ENCODE data around the gene ARHGAP29.

ARHGAP29 gene

DNA sequence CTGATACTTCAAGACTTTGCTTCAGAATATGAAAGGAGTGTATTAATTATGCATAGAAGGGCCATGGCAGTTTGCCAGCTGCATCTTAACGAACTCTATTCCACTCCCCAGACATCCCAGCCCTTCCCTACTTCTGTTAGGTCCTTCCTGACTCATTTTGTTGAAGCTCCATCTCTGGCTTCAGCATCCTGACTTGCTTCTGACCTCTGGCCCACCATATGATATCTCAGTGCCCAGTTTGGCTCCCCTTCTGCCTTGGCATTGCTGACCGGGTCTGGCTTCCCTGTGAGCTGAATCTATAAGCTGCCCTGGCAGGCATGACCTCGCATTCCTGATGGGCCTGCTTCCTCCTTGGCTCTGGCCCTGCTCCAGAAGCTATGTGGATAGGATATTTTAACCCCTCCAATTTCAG, 27.6 kb upstream of the ARHGAP29 start:
- DNase-seq (ENCODE audit: low read depth), result no peak

GRCh38 chr1:94260635-94261387, 23.4 kb upstream of the ARHGAP29 start:
- DNase-seq (ENCODE audit: low read depth), result no peak

GRCh38 chr1:94259635-94260289, 22.4 kb upstream of the ARHGAP29 start:
- no peak for DNase-seq (ENCODE audit: low read depth)

DNA sequence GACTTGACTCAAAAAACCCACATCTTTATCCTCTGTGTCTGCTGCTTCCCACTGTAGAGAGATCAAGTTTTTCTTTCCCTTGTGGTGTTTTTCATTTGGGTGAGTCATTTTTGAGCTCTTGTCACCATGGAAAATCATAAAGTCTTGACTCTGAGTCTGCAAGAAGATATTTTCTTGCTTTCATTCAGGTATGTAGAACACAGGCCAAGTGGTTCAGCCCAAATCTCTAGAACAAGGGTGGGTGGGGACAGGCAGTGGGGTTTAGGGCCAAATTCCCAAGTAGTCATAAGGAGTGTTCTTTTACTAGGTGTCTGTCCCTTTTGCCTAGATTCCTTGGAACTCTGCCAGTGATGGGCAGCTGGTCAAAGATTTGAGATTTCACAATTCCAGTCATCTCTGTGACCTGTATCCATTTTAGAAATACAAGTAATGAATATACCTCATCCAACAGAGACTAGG, 21.5 kb upstream of the ARHGAP29 start:
- DNase-seq (ENCODE audit: low read depth), result no peak

DNA sequence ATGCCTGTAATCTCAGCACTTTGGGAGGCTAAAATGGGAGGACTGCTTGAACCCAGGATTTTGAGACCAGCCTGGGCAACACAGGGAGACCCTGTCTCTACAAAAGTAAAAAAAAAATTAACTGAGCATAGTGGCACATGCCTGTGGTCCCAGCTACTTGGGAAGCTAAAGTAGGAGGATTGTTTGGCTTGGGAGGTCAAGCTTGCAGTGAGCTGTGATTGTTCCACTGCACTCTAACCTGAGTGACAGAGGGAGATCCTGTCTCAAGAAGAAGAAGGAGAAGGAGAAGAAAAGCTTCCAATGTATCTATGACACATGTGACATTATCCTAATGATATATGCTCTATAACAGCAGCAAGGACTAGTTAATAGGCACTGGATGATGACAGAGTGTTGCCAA, 20.1 kb upstream of the ARHGAP29 start:
- DNase-seq (ENCODE audit: low read depth), result no peak

DNA sequence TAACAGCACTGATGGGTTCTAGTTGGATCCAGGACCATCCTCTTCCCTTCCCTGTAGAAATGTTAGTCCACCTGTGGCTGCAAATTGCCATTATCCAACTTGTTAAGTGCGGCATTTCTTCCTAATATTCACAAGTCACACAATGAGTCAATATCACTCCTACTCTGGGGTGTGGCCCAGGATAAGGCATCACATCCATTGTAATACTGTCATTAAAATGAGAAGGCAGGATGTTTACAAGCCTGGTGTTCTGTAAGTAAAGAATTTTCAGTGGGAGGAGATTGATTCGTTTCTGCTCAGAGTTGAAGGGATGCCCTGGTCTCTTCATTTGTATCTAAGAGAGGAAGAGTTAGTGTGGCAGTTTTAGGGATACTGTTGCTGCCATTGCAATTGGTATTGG, 18.1 kb upstream of the ARHGAP29 start:
- DNase-seq (ENCODE audit: low read depth), result no peak

GRCh38 chr1:94254073-94254810, 16.9 kb upstream of the ARHGAP29 start:
- no peak for DNase-seq (ENCODE audit: low read depth)

DNA sequence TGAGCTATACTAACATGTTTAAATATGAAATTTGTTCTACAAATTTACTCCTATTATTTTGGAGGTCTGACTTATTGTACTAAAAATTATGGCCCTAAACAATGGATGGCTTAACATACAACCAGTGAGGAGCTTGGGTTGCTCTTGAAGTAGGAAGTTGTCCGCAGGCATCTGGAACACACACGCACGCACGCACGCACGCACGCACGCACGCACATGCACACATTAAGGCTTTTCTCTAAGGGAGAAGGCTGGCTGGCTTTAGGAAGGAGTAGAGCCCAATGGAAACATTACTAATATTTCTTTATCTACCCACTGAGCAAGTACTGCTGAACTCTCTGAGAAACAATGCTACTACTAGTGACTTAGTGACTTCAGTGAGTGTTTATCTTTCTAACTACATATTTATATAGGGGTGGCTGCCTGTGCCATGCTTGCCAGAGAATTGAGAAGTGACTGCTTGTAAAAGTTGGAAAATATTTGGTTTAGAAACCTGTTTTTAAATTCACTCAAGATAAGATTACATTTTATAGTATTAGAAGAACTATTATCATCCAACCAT, 16.2 kb upstream of the ARHGAP29 start:
- DNase-seq (ENCODE audit: low read depth), result no peak

DNA sequence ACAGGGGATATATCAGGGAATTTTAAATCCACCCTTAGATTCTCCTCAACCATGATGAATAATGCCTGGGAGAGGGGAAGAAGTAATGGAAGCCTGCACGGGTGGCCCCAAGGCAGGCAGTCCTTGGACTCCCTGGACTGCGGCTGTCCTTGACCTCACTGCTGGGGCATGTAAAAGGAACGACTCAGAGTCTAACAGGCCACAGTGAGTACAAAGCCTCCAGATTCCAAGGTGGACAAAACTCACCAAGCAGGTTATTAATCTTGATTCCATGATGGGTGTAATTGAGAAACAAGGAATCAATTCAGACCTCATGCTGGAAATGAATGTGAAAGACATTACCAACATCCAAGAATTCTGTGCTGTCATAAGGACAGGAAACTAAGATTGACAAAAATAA, 13.0 kb upstream of the ARHGAP29 start:
- no peak for DNase-seq (ENCODE audit: low read depth)

DNA sequence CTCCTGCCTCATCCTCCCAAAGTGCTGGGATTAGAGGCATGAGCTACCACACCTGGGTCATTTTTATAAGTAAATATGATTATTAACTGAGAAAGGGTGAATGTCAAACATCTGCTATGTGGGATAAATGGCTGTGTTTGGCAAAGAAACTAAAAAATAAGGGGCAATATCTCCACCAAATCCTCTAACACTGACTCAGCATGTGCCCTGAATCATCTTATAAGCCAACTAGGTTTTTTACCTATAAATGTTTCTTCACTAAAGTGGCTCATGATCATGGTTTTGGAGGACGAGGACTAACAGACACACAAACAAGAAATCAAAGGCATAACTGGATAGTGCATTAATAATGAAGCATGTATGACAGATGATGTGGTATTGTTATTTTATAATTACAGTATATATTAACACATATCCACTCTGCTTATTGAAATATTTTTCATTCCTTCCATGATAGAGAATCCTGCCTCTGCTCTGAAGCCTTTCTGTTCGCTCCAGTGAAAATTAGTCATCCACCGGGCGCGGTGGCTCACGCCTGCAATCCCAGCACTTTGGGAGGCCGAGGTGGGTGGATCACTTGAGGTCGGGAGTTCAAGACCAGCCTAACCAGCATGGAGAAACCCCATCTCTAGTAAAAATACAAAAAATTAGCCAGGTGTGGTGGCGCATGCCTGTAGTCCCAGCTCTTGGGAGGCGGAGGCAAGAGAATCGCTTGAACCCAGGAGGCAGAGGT, 11.7 kb upstream of the ARHGAP29 start:
- no peak for DNase-seq (ENCODE audit: low read depth)

DNA sequence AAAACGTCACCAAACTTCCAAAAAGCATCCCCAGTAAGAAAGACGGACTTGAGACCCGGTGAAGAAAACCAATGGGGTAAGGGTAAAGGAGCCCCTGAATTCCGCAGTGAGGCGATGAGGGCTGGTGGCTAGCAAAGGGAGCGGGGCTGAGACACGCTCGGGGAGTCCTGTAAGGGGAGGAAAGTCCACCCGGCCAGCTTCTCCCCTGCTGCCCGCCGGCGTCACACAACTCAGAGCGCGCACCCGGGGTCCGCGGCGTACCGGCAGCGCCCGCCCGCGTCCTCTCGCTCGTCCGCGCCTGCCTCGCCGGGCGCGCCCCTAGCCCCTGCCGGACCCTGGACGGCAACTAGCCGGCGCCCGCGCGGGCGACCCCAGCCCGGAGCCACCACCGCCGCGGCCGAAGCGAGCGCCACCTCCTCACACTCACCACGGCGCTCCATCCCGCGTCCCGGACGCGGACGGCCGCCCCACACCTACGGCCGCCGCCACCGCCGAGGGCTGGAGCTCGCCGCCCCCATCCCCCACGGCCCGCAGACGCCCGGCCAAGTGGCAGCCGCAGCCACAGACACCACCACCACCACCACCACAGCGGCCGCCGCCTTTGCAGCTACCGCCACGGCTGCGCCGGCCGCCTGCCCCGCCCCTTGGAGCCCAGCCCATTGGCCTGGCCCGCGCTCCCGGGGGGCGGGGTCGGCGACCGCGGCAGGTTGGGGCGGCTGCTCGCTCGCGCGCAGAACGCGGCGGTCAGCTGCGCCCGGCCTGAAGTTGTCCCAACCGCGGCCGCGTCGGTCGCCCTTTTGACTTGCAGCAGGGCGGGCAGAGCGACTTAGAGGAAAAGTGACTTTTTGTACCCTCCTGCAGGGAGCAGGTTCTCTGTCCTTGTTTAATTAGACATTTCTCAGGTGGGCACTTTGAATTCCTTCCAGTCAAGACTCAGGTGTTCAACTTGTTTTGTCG, 10.0 kb upstream of the ARHGAP29 start:
- DNase-seq (ENCODE audit: low read depth), result no peak

GRCh38 chr1:94246692-94247137, 9.3 kb upstream of the ARHGAP29 start:
- DNase-seq (ENCODE audit: low read depth), result no peak

DNA sequence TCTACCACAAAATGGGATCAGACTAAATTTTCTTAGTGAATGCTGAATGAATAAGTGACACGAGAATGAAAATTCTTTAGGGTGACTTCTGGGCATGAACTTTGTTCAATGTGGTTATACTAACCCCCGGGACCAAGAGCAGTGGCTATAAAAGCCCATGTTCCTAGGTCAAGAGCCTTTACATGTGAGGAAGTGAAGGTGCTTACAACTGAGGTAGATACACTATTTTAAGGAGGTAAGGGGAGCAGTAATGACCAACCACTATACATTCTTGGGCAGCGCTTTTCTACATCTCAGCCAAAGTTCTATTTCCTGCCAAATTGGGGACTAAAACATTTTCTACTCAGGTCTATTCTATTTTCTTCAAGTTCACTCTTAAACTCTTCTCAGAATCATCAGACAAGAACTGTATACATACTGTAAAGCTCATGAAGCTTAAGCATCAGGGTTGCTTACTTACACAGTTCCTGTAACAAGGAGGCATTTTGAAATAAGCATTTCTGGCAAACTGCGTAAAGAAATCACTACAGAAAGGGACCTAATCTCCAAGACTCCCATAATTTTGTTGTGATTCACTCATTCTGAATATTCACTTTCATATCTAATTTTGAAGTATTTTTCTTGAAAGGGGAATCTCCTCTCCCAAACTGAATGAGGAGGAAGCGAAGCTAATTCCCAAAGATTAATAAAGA, 8.5 kb upstream of the ARHGAP29 start:
- no peak for DNase-seq (ENCODE audit: low read depth)

GRCh38 chr1:94244816-94245215, 7.4 kb upstream of the ARHGAP29 start:
- DNase-seq (ENCODE audit: low read depth), result no peak

DNA sequence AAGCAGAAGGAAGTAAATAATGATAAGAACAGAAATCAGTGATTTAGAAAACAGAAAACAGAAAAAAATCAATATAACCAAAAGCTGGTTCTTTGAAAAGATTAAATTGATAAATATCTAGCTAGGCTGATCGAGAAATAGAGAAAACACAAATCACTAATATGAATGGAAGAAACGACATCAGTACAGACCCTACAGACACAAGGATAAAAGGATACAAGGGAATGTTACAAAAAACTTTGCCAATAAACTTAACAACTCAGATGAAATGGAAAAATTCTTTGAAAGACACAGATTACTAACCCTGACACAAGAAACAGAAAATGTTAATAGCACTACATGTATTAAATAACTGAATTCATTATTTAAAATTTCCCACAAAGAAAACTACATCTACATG, 6.3 kb upstream of the ARHGAP29 start:
- DNase-seq (ENCODE audit: low read depth), result no peak

DNA sequence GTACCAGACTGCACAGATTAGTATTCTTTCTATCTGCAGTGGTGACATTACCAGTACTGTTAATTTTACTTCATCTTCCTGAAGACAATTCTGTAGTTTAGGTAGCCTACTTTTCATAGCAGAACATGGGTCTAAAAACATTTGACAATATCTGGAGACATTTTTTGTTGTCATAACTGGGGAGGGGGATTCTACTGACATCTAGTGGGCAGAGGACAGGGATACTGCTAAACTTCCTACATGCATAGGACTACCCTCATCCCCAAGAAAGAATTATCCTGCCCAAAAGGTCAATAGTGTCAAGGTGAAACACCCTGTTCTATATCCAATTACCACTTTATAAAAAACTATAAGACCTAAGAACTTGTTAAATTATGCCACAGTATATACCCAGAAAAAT, 3.4 kb upstream of the ARHGAP29 start:
- no peak for DNase-seq (ENCODE audit: low read depth)

DNA sequence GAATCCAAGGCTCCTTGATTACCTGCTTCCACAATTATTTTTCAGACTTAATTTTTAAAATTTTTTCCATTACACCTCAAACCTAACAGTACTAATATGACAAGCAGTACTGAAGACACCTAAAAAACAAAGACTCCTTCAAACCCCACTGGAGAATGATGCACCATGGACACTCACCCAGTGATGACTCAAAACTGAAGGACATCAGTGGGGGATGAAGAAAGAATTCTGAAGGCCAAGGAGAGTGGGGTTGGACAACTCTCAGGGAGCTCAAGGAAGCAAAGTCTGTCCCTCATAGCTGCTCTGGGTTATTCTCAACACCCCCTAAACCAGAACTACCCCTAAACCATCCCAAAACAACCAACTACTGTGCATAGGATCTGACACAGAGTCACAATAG, 2.4 kb upstream of the ARHGAP29 start:
- DNase-seq (ENCODE audit: low read depth), result no peak

DNA sequence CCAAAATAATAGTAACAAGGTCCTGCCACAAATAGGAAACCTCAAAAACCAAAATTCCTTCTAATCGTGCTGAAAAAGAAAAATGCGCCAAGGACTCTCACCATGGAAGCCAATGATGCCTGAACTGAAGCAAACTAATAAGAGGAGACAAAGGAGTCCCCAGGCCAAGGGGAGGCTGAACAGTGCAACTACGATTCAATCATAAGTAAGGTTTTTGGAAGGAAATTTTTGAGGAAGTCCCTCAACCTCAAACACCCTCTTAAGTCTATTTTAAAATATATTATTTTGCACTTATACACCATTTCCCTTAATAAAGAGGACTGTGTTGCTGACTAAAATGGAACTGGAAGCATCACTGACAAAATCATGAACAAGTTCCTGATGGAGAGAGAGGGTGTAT, 1.7 kb upstream of the ARHGAP29 start:
- no peak for DNase-seq (ENCODE audit: low read depth)

DNA sequence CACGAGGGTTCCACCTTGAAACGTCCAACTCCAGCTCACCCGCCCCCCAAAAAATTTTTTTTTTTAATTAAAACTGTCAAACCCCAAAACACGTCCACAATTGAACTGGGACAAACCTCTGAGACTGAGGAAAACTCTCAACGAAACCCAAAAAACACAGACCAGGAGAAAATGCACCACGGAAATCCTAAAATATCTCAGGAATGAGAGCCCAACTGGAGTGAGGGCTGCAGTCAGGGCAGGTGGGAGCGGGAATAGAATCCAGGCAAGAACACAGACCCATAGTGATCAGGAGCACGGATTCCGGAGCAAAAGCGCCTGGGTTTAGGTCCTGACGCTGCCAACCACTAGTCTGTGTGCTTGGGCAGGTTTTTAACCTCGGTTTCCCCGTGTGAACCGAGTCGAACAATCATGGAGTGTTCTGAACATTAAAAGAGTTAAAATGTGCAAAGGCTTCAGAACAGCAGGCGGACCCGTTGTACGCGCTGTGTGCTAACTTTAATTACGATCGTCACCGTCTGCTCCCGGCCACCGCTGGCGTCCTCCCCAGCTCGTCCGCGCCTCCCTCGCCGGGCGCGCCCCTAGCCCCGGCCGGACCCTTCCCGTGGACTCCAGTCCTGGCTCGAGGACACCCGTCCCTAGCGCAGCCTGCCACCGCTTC, 624 bp downstream of the ARHGAP29 start:
- no peak for DNase-seq (ENCODE audit: low read depth)

All from activated T-helper 1 cell treated with Interleukin-2 at 50 U/mL for 16 hours (primary cell).